ENCODE data around the gene SNTN.

Gene SNTN

DNA sequence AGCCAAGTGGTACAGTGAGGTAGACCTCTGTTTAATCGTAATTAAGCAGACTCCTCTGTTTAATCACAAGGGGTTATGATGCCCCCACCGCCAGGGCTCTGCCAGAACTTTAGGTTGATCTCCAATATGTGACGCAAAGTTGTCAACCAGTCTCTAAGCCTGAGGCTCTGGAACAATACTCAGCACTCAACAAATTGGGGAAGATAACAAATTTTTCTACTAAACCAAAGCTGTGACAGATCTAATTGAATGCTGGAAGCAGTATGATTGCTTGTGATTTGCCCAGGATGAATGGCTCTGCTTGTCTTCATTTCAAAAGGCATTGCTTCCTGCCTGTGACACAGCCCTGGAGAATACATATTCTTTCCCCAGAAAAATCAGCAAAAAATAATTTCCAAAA is 57.1 kb downstream of the SNTN start:
- Histone ChIP-seq H3K9me3 (ENCODE audit: insufficient read depth, low read depth, low read length) (no peaks in the 10 kb centered on the region), H3K27me3 (ENCODE audit: insufficient read depth, low read length) (no peaks in the 10 kb centered on the region), H3K4me3 (ENCODE audit: low read length) (no peak overlapping the region), H3K36me3 (ENCODE audit: insufficient read depth, low read length) (no peaks in the 10 kb centered on the region), H3K9ac (ENCODE audit: low read depth, low read length) (no peak overlapping the region), H3K4me1 (ENCODE audit: insufficient read depth, low read length) (no peaks in the 10 kb centered on the region), H3K27ac (ENCODE audit: low read depth, low read length) (no peak overlapping the region)
- WGBS = 94% methylated on average over 3 of the region's 3 CpGs

All from HUES64 (cell line).